GM23338 (cell line): ENCODE measurements around the gene RAC3. TPM values are rescaled to one million over a fixed set of nuclear protein-coding genes. Genes with fewer than 3 reads are reported as not detected.

Experiments used
- ATAC-seq: fragments of 200-7000 bp; cut with Tn5 transposase; 3 replicates; pipeline ENCODE4 v1.9.1; 2020
- DNase-seq: peaks from one replicate; pipeline ENCODE4 v3.0.0-alpha.2; 2015; ENCODE audit warnings: low spot score
- H2AFZ ChIP-seq: fragments of 200-600 bp; sonication (generic); 2 replicates; pipeline ENCODE4 v1.8.0; 2016; ENCODE audit warnings: antibody characterized with exemption, mild to moderate bottlenecking, moderate library complexity
- H3F3A ChIP-seq: fragments of 200-600 bp; sonication (generic); replicated peaks from 2 replicates; pipeline ENCODE4 v1.8.0; 2017; ENCODE audit warnings: antibody characterized with exemption, mixed run types, low read depth
- H3K27ac ChIP-seq: fragments of 200-600 bp; sonication (generic); 2 replicates; pipeline ENCODE4 v1.6.1; 2016; ENCODE audit warnings: low read depth
- H3K27me3 ChIP-seq: fragments of 200-600 bp; sonication (generic); 2 replicates; pipeline ENCODE4 v1.8.0; 2016; ENCODE audit warnings: mild to moderate bottlenecking, mixed run types, moderate library complexity; ENCODE audit not compliant: insufficient read depth
- H3K36me3 ChIP-seq: fragments of 200-600 bp; sonication (generic); 2 replicates; pipeline ENCODE4 v1.8.0; 2016; ENCODE audit warnings: mild to moderate bottlenecking; ENCODE audit not compliant: insufficient read depth
- H3K4me1 ChIP-seq: fragments of 200-600 bp; sonication (generic); 2 replicates; pipeline ENCODE4 v1.8.0; 2016; ENCODE audit warnings: mild to moderate bottlenecking, moderate library complexity; ENCODE audit not compliant: insufficient read depth
- H3K4me2 ChIP-seq: fragments of 200-600 bp; sonication (generic); 2 replicates; pipeline ENCODE4 v1.7.1; 2017; ENCODE audit warnings: mixed run types
- H3K4me3 ChIP-seq: fragments of 200-600 bp; sonication (generic); 2 replicates; pipeline ENCODE4 v1.6.1; 2016; ENCODE audit warnings: mixed run types
- H3K79me2 ChIP-seq: fragments of 200-600 bp; sonication (generic); replicated peaks from 2 replicates; pipeline ENCODE4 v1.8.0; 2017; ENCODE audit warnings: mild to moderate bottlenecking; ENCODE audit not compliant: insufficient read depth
- H3K9me2 ChIP-seq: fragments of 200-600 bp; sonication (generic); 2 replicates; pipeline ENCODE4 v1.8.0; 2017; ENCODE audit not compliant: insufficient read depth
- H4K20me1 ChIP-seq: fragments of 200-600 bp; sonication (generic); replicated peaks from 2 replicates; pipeline ENCODE4 v1.8.0; 2017; ENCODE audit warnings: mild to moderate bottlenecking; ENCODE audit not compliant: insufficient read depth
- H3K27ac Mint-ChIP-seq: 2 replicates; pipeline ENCODE4 v1.8.0; 2020; ENCODE audit warnings: inconsistent platforms, mild to moderate bottlenecking, moderate library complexity, mixed read lengths
- H3K27me3 Mint-ChIP-seq: 3 replicates; pipeline ENCODE4 v1.8.0; 2022; ENCODE audit warnings: low read depth, mild to moderate bottlenecking, moderate library complexity, mixed read lengths, inconsistent platforms; ENCODE audit not compliant: insufficient read depth, poor library complexity
- H3K36me3 Mint-ChIP-seq: 3 replicates; pipeline ENCODE4 v1.8.0; 2021; ENCODE audit warnings: low read depth, mild to moderate bottlenecking, inconsistent platforms, moderate library complexity, mixed read lengths
- H3K4me1 Mint-ChIP-seq: 3 replicates; pipeline ENCODE4 v1.8.0; 2020; ENCODE audit warnings: mild to moderate bottlenecking, inconsistent platforms, mixed read lengths
- H3K4me3 Mint-ChIP-seq: 3 replicates; pipeline ENCODE4 v1.8.0; 2021; ENCODE audit warnings: moderate library complexity, mild to moderate bottlenecking, inconsistent platforms, mixed read lengths
- H3K9me3 Mint-ChIP-seq: 3 replicates; pipeline ENCODE4 v1.8.0; 2020; ENCODE audit warnings: moderate library complexity, mild to moderate bottlenecking, inconsistent platforms, mixed read lengths
- CREB1 ChIP-seq: fragments of 250-450 bp; sonication (Bioruptor Pico); IDR thresholded peaks from 2 replicates; pipeline ENCODE4 v1.5.0; 2020; ENCODE audit warnings: low read depth, mild to moderate bottlenecking, moderate library complexity
- CTCF ChIP-seq, 2 experiments: fragments of 200-600 bp in 1 of 2; sonication (generic) in 1 of 2; conservative IDR thresholded peaks; 2 replicates each; pipeline versions ENCODE4 v1.5.1 to v1.6.1; 2016 to 2017; ENCODE audit warnings: antibody characterized with exemption in 2 of 2, low read depth in 2 of 2, mild to moderate bottlenecking in 2 of 2, moderate library complexity in 1 of 2
- EZH2phosphoT487 ChIP-seq: fragments of 200-600 bp; sonication (generic); IDR thresholded peaks from one replicate; pipeline ENCODE4 v1.8.1; 2018; ENCODE audit warnings: antibody characterized with exemption; ENCODE audit not compliant: unreplicated experiment
- JUNB ChIP-seq: IDR thresholded peaks from one replicate; pipeline ENCODE4 v1.6.1; 2016; ENCODE audit warnings: antibody characterized with exemption; ENCODE audit not compliant: unreplicated experiment
- NANOG ChIP-seq: IDR thresholded peaks from 2 replicates; pipeline ENCODE4 v1.6.1; 2016; ENCODE audit warnings: antibody characterized with exemption, borderline replicate concordance
- STAT1 ChIP-seq: IDR thresholded peaks from one replicate; pipeline ENCODE4 v1.6.1; 2016; ENCODE audit warnings: antibody characterized with exemption; ENCODE audit not compliant: unreplicated experiment
- polyA plus RNA-seq: library from polyadenylated mRNA; unstranded; fragments of >200 nt; fragmentation: Nextera tagmentation; extraction: Ambion mirVana; gene quantifications from 2 replicates; pipeline ENCODE4 v1.2.1, GENCODE V29; 2016
- total RNA-seq: library from RNA; depleted of rRNA; stranded (reverse); fragments of >200 nt; shearing (Covaris generic); gene quantifications from 2 replicates; pipeline ENCODE4 v1.2.3, GENCODE V29; 2014
- TF ChIP-seq, protein P1 (sequence below): fragments of 250-450 bp; sonication (Bioruptor Pico); IDR thresholded peaks from 2 replicates; pipeline ENCODE4 v1.5.0; 2020; ENCODE audit warnings: mild to moderate bottlenecking, moderate library complexity
- TF ChIP-seq, protein P2 (sequence below): IDR thresholded peaks from 2 replicates; pipeline ENCODE4 v1.6.1; 2016; ENCODE audit warnings: antibody characterized with exemption
- TF ChIP-seq, protein P3 (sequence below): IDR thresholded peaks from one replicate; pipeline ENCODE4 v1.6.1; 2018; ENCODE audit warnings: antibody characterized with exemption; ENCODE audit not compliant: unreplicated experiment

Gene RAC3
- total and polyA plus RNA-seq, 2 experiments from 2014 or later = 31.5 to 293 TPM

GRCh38 chr17:82016875-82017459 is 14.5 kb upstream of the RAC3 start:
- Histone ChIP-seq H3K4me2 (no peak overlapping the region), H3K27ac (peak overlapping the region; percentile 80; the same call in 1 of the 2 replicates), H3K9me2 (no peaks in the 10 kb centered on the region), H3F3A (peaks cover 8% of the 10 kb centered on the region; the same call in 1 of the 2 replicates), H3K27me3 (no peaks in the 10 kb centered on the region), H3K4me3 (no peak overlapping the region), H2AFZ (no peak overlapping the region), H3K79me2 (peaks cover 10% of the 10 kb centered on the region), H3K4me1 (peaks cover 5% of the 10 kb centered on the region; the same call in 1 of the 2 replicates), H3K36me3 (no peaks in the 10 kb centered on the region), H4K20me1 (peaks cover 3% of the 10 kb centered on the region)
- no peak overlapping the region for H3K4me3 Mint-ChIP-seq
- H3K36me3 Mint-ChIP-seq = peaks cover 6% of the 10 kb centered on the region; the same call in 1 of the 3 replicates
- ATAC-seq (no peak), DNase-seq (no peak)
- H3K4me1 Mint-ChIP-seq = peaks cover 5% of the 10 kb centered on the region; the same call in 2 of the 3 replicates
- no peak for TF ChIP-seq JUNB
- TF ChIP-seq EZH2phosphoT487 = no peak
- TF ChIP-seq NANOG = no peak
- TF ChIP-seq STAT1 = no peak
- TF ChIP-seq, protein P1, sequence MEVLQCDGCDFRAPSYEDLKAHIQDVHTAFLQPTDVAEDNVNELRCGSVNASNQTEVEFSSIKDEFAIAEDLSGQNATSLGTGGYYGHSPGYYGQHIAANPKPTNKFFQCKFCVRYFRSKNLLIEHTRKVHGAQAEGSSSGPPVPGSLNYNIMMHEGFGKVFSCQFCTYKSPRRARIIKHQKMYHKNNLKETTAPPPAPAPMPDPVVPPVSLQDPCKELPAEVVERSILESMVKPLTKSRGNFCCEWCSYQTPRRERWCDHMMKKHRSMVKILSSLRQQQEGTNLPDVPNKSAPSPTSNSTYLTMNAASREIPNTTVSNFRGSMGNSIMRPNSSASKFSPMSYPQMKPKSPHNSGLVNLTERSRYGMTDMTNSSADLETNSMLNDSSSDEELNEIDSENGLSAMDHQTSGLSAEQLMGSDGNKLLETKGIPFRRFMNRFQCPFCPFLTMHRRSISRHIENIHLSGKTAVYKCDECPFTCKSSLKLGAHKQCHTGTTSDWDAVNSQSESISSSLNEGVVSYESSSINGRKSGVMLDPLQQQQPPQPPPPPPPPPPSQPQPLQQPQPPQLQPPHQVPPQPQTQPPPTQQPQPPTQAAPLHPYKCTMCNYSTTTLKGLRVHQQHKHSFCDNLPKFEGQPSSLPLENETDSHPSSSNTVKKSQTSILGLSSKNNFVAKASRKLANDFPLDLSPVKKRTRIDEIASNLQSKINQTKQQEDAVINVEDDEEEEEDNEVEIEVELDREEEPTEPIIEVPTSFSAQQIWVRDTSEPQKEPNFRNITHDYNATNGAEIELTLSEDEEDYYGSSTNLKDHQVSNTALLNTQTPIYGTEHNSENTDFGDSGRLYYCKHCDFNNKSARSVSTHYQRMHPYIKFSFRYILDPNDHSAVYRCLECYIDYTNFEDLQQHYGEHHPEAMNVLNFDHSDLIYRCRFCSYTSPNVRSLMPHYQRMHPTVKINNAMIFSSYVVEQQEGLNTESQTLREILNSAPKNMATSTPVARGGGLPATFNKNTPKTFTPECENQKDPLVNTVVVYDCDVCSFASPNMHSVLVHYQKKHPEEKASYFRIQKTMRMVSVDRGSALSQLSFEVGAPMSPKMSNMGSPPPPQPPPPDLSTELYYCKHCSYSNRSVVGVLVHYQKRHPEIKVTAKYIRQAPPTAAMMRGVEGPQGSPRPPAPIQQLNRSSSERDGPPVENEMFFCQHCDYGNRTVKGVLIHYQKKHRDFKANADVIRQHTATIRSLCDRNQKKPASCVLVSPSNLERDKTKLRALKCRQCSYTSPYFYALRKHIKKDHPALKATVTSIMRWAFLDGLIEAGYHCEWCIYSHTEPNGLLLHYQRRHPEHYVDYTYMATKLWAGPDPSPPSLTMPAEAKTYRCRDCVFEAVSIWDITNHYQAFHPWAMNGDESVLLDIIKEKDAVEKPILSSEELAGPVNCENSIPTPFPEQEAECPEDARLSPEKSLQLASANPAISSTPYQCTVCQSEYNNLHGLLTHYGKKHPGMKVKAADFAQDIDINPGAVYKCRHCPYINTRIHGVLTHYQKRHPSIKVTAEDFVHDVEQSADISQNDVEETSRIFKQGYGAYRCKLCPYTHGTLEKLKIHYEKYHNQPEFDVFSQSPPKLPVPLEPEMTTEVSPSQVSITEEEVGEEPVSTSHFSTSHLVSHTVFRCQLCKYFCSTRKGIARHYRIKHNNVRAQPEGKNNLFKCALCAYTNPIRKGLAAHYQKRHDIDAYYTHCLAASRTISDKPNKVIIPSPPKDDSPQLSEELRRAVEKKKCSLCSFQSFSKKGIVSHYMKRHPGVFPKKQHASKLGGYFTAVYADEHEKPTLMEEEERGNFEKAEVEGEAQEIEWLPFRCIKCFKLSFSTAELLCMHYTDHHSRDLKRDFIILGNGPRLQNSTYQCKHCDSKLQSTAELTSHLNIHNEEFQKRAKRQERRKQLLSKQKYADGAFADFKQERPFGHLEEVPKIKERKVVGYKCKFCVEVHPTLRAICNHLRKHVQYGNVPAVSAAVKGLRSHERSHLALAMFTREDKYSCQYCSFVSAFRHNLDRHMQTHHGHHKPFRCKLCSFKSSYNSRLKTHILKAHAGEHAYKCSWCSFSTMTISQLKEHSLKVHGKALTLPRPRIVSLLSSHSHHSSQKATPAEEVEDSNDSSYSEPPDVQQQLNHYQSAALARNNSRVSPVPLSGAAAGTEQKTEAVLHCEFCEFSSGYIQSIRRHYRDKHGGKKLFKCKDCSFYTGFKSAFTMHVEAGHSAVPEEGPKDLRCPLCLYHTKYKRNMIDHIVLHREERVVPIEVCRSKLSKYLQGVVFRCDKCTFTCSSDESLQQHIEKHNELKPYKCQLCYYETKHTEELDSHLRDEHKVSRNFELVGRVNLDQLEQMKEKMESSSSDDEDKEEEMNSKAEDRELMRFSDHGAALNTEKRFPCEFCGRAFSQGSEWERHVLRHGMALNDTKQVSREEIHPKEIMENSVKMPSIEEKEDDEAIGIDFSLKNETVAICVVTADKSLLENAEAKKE (CRISPR knock-in tag) = no peak
- TF ChIP-seq, protein P2, sequence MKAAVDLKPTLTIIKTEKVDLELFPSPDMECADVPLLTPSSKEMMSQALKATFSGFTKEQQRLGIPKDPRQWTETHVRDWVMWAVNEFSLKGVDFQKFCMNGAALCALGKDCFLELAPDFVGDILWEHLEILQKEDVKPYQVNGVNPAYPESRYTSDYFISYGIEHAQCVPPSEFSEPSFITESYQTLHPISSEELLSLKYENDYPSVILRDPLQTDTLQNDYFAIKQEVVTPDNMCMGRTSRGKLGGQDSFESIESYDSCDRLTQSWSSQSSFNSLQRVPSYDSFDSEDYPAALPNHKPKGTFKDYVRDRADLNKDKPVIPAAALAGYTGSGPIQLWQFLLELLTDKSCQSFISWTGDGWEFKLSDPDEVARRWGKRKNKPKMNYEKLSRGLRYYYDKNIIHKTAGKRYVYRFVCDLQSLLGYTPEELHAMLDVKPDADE = no peak
- no peak for TF ChIP-seq CREB1 (CRISPR knock-in tag)
- TF ChIP-seq, protein P3, sequence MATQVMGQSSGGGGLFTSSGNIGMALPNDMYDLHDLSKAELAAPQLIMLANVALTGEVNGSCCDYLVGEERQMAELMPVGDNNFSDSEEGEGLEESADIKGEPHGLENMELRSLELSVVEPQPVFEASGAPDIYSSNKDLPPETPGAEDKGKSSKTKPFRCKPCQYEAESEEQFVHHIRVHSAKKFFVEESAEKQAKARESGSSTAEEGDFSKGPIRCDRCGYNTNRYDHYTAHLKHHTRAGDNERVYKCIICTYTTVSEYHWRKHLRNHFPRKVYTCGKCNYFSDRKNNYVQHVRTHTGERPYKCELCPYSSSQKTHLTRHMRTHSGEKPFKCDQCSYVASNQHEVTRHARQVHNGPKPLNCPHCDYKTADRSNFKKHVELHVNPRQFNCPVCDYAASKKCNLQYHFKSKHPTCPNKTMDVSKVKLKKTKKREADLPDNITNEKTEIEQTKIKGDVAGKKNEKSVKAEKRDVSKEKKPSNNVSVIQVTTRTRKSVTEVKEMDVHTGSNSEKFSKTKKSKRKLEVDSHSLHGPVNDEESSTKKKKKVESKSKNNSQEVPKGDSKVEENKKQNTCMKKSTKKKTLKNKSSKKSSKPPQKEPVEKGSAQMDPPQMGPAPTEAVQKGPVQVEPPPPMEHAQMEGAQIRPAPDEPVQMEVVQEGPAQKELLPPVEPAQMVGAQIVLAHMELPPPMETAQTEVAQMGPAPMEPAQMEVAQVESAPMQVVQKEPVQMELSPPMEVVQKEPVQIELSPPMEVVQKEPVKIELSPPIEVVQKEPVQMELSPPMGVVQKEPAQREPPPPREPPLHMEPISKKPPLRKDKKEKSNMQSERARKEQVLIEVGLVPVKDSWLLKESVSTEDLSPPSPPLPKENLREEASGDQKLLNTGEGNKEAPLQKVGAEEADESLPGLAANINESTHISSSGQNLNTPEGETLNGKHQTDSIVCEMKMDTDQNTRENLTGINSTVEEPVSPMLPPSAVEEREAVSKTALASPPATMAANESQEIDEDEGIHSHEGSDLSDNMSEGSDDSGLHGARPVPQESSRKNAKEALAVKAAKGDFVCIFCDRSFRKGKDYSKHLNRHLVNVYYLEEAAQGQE = no peak
- no peak for TF ChIP-seq CTCF (conservative IDR thresholded peaks at IDR 0.05; ENCODE audit: low read depth in 2 of 2)
- H3K27me3 Mint-ChIP-seq = peaks cover 15% of the 10 kb centered on the region
- no peak overlapping the region for H3K27ac Mint-ChIP-seq
- no peaks in the 10 kb centered on the region for H3K9me3 Mint-ChIP-seq
